Measurements from ENCODE around the gene ZCCHC4.
A peak's percentile ranks its signal among the peaks of the same experiment; 100 is the strongest.

The ZCCHC4 gene

GRCh38 chr4:25376754-25377571 lies 64.4 kb downstream of the ZCCHC4 start, which contains the start of gene ANAPC4:
Gene ANAPC4 (plus strand): TSS chr4:25377263. CDS start chr4:25377428, 165 bp downstream.
- DNase-seq (ENCODE audit: low read depth): peak; percentile 36
- no peak for TF ChIP-seq CTCF (conservative IDR thresholded peaks at IDR 0.05; ENCODE audit: low read depth, low read length)
- peak within 1 kb of the TSS; percentile 93 for H3K4me3 ChIP-seq (ENCODE audit: low read length)

- no peak for TF ChIP-seq CTCF (conservative IDR thresholded peaks at IDR 0.05; ENCODE audit: low read depth, low read length)
- DNase-seq (ENCODE audit: low read depth): no peak
- H3K4me3 ChIP-seq (ENCODE audit: low read length): peak overlapping the region; percentile 93
These were observed 65.2 kb downstream of the ZCCHC4 start for GRCh38 chr4:25377572-25378436.

- H3K4me3 ChIP-seq (ENCODE audit: low read length): no peak overlapping the region
- no peak for TF ChIP-seq CTCF (conservative IDR thresholded peaks at IDR 0.05; ENCODE audit: low read depth, low read length)
- no peak for DNase-seq (ENCODE audit: low read depth)
These were observed 65.8 kb downstream of the ZCCHC4 start for GRCh38 chr4:25378437-25378743.

GRCh38 chr4:25379591-25379990 lies 67.0 kb downstream of the ZCCHC4 start:
- DNase-seq (ENCODE audit: low read depth): no peak
- H3K4me3 ChIP-seq (ENCODE audit: low read length): no peak overlapping the region
- TF ChIP-seq CTCF (conservative IDR thresholded peaks at IDR 0.05; ENCODE audit: low read depth, low read length): no peak

GRCh38 chr4:25383647-25384046 lies 71.1 kb downstream of the ZCCHC4 start:
- no peak overlapping the region for H3K4me3 ChIP-seq (ENCODE audit: low read length)
- DNase-seq (ENCODE audit: low read depth): no peak
- TF ChIP-seq CTCF (conservative IDR thresholded peaks at IDR 0.05; ENCODE audit: low read depth, low read length): no peak

- no peak for DNase-seq (ENCODE audit: low read depth)
- no peak overlapping the region for H3K4me3 ChIP-seq (ENCODE audit: low read length)
- TF ChIP-seq CTCF (conservative IDR thresholded peaks at IDR 0.05; ENCODE audit: low read depth, low read length): no peak
These were observed 74.4 kb downstream of the ZCCHC4 start for GRCh38 chr4:25386926-25387325.

Data from retinal pigment epithelial cell (primary cell).